ENCODE measurements around the gene CLSTN2.

CLSTN2 gene

GRCh38 chr3:140053794-140054193, 118.8 kb downstream of the CLSTN2 start:
- no peak for DNase-seq

DNA sequence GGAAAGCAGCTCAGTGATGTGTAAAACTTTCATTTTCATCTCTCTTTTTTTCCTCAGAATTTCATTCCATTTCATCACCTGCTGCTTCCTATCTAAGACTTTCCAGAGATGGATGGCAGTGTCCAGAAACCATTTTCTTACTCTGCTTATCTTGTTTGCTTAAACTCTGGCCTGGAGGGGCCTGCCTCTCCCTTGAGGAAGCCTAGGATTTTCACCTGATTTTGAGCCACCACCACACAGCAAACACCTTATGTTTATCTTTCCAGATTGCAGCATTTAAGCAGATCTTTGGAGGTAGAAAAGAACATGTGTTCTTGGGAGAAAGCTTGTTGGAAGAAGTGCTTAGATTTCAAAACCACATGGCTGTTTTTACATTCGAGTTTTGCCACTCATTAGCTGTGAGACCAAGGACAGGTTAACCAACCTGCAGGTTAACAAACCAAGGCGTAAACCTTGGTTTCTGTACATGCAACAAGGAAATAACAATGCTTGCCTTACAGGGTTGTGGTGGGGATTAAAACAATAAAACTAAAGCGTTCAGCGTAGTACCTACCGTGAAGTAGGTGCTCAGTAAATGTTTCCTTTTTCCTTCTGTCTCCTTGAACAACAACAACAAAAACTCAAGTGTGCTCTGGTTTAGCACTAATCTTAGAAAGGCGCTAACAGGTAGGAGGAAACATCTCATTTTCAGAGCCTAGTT, 120.3 kb downstream of the CLSTN2 start:
- no peak for DNase-seq

- no peak for DNase-seq
Observed at GRCh38 chr3:140056047-140056446, 121.1 kb downstream of the CLSTN2 start.

GRCh38 chr3:140061211-140061610, 126.2 kb downstream of the CLSTN2 start:
- DNase-seq, result no peak

DNA sequence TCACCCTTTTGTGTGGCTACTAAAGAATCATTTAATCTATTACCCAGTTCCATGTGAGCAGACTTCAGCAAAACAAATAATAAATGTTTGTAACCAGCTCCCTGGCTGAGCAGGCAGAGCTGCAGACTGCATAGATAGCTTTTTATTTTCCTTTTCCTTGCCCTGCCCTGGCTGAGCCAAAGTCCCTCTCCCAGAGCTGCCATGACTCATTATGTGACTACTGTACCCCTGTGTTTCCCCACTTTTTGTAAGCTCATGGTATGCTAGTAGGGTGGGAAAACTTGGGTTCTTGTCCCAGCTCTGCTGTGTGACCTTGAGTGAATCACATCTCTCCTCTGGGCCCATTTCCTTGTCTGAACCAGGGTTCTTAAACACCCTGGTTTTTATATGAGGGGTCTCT, 127.5 kb downstream of the CLSTN2 start:
- no peak for DNase-seq

- no peak for DNase-seq
Observed at GRCh38 chr3:140067487-140067886, 132.5 kb downstream of the CLSTN2 start.

DNA sequence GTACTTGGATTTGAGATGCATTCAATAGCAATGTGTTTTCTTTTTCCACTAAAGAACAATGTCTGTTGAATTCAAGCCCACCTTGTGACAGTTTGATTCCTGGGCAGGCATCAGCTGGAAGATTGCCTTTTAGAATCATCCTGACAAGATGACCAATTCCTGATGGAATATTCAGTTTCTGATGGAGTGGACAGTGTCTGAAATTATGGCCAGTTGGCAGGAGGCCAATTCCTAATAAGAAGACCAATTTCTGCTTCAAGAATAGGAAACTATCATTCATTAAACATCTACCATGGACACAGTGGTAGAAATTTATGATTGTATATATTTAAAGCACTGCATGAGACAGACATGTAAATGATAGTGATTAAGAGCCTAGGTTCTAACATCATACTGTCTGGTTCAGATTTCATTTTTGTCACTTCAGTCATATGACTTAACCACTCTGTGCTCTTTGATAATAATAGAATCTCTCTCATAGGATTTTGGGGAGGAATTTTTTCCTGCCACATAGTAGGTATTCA, 133.6 kb downstream of the CLSTN2 start:
- no peak for DNase-seq

DNA sequence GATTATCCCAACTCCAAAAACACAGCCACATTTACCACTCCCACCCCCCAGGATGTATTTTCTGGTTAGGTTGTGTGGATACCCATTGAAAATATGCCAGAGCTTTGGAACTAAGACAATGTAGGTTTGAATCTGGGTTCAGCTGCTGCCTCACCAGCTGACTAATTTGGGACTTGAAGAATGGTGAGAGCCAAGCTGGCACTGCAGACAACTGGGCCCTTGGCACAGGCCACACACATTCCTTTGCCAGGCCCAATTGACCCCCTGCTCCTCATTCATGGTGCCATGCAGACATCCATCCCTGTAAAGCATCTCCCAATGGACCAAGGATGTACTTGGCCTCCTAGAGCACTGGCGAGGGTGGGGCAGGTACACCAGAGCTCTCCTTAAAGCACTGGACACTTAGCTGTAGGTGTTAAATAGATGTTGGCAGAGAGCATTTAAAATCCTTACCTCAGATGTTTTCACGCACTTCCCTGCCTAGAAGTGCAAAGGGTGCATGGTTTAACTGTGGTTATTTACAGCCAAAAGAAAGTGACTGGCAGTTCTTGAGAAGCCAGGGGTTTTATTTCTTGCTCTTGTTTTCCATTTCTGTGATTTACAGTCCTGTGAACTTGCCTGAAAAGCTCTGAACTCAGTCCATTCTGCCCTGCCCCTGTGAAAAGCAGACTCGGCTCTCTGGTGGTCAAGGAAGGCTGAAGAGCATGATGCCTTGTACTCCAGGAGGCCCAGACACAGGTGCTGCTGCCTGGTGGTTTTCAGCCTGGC, 138.5 kb downstream of the CLSTN2 start:
- no peak for DNase-seq

DNA sequence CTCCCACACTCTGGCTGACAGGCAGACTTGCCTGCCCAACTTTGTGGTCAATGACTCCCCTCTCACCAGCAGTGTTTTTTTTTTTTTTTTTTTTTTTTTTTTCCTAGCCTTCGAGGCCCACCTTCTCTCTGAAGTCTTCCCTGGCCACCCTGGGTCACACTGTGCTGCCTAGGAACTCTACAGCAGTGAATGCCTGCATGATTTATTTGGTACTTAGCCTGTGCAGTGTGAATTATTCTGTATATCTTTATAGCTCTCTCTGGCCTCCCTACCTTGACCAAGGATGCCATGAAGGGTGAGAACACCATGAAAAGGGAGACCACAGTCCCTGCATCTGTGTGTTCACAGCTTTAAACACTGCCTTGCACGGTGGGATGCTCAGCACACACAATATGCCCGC, 141.6 kb downstream of the CLSTN2 start:
- DNase-seq, result no peak

GRCh38 chr3:140077406-140077805, 142.4 kb downstream of the CLSTN2 start:
- no peak for DNase-seq

DNA sequence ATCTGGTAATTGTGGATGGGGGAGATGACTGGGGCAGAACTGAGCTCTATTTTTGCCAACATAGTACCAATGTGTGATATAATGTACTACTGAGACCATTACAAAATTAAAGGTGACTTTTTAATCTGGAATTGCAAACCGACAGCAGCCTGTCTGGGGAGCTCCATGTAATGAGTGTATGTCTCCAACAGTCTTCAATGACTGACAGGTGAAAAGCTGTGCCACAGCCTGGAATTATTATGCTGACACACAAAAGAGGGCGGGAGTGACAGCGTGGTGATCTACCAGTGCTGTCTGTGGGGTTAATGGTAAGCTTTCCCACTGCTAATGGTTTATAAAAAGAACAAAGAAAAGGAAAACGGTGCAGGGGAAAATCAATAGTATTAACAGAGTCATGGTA, 143.4 kb downstream of the CLSTN2 start:
- DNase-seq, result no peak

- no peak for DNase-seq
Observed at GRCh38 chr3:140078940-140079339, 144.0 kb downstream of the CLSTN2 start.

GRCh38 chr3:140081887-140082286, 146.9 kb downstream of the CLSTN2 start:
- no peak for DNase-seq

GRCh38 chr3:140085001-140085400, 150.0 kb downstream of the CLSTN2 start:
- DNase-seq, result no peak

DNA sequence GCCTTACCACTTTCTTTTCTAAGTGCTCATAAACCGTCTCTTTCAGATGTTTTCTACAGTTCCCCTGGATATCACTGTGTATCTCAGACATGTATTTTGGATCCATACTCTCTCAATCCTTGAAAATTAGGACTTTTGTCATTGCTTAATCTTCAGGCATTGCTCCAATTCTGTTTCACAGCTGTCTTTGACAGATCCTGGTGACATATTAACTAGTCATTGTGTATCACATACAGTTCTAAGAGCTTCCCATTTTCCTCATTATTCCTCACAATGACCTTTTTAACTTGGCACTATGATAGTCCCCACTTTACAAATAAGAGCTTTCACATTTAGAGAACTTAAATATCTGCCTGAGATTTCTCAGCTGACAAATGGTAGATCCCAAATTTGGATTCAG, 151.7 kb downstream of the CLSTN2 start:
- DNase-seq, result no peak

GRCh38 chr3:140088058-140088457, 153.1 kb downstream of the CLSTN2 start:
- DNase-seq, result no peak

DNA sequence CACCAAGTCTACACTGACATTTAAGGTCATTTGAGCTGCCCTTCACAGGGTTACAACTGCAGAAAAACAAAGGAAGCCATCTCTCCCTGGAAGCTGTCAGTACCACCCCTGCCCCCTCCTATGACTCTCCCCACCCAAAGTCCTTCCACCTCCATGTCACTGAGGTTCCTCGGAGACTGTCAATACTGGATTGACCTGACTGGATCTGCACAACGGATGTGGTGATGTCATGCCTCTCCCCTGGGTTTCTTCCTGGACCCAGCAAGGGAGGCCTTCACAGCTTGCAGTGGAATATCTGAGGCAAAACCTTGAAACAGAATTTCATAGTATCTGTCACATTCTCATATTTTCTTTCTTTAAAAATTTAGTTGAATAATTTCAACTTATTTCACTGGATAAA, 153.5 kb downstream of the CLSTN2 start:
- no peak for DNase-seq

- no peak for DNase-seq
Observed at GRCh38 chr3:140089403-140090072, 154.6 kb downstream of the CLSTN2 start.

DNA sequence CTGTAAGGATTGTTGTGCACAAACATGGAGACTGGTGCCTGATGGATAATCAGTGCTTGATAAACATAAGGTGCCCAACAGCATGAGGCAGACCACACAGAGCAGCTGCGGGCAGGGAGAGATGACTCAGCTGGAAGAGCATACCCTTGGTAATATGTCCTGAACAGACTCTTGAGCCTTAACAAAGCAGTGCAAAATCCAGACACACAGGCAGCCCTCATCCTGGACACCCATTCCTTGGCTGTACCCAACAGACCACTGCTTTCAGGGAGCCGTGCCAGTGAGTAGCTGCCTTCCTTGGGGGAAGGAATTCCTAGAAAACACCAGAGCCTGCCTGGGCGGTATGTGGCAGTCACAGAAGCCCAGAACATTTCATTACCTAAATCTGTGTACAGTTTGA, 156.2 kb downstream of the CLSTN2 start:
- no peak for DNase-seq

GRCh38 chr3:140092848-140093536, 158.0 kb downstream of the CLSTN2 start:
- DNase-seq, result no peak

DNA sequence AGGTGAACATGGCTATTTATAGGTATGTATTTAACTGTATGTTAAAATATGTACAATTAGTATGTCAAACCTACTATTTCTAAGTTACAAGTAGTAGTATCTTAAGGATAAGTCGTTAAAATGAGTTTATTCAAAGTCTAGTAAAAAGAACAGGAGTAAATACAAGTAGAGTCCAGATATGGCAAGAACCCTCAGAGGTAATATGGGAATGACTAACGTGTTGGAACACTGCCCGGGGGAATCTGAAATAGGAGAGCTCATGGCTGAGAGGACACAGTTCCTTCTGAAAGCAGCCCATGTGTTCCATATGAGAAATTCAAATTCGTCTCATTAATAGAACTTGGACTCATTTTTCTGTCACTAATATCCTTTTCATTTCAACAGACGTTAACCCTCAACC, 158.8 kb downstream of the CLSTN2 start:
- no peak for DNase-seq

DNA sequence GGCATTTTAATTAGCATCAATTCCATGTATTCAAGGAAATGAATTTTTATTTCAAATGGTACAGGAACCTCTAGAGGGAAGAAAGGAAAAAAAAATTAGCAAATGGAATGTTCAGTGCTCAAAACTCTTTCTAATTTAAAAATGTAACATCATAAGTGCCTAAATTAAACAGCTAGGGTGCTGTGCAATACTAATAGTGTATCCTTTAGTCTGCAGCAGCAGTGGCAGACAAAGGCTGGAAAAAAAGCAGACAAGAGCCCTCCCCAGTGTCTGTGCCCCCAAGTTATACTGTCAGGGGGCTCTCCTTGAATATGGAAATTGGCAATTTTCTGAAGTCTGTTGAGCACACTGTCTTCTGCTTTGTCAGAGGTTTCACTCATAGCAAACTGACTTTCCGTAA, 159.5 kb downstream of the CLSTN2 start:
- DNase-seq, result no peak

DNA sequence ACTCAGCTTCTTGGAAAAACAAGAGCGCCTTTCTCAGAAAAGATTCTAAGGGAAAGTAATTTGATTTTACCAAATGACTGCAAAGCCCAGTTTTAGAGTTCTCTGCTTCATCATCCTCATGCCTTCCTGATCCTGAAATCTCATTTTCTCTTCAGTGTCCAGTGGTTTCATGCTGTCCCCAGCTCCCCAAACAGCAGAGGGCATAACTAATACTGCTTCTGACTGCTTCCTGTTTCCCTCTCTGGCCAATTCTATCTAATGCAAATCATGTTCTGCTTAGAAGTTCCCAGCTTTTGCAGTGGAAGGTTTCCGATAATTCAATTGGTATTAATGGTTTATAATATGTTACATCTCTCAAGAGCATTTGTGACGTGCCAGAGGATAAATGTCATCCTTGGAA, 161.1 kb downstream of the CLSTN2 start:
- DNase-seq, result no peak

Measured in hematopoietic multipotent progenitor cell treated with erythropoietin and hydrocortisone succinate and interleukin-3 and kit ligand, for 4 days (in vitro differentiated cells).